Neuron (in vitro differentiated cells): ENCODE measurements around the gene C12orf57.

Experiments used
- H2AFZ ChIP-seq: one replicate; pipeline ENCODE4 v1.6.1; 2013; ENCODE audit warnings: low read depth, mild to moderate bottlenecking, inconsistent platforms, low read length, moderate library complexity
- H3K27me3 ChIP-seq: one replicate; pipeline ENCODE4 v1.6.1; 2013; ENCODE audit warnings: low read length; ENCODE audit not compliant: insufficient read depth
- H3K36me3 ChIP-seq: one replicate; pipeline ENCODE4 v1.6.1; 2013; ENCODE audit warnings: low read length; ENCODE audit not compliant: insufficient read depth
- H3K4me1 ChIP-seq: one replicate; pipeline ENCODE4 v1.6.1; 2013; ENCODE audit warnings: low read length; ENCODE audit not compliant: insufficient read depth
- H3K4me3 ChIP-seq: 2 replicates; pipeline ENCODE4 v1.5.1; 2013; ENCODE audit warnings: mild to moderate bottlenecking, low read length, moderate library complexity
- H3K9me3 ChIP-seq: one replicate; pipeline ENCODE4 v1.6.1; 2013; ENCODE audit warnings: low read length

Gene C12orf57

DNA sequence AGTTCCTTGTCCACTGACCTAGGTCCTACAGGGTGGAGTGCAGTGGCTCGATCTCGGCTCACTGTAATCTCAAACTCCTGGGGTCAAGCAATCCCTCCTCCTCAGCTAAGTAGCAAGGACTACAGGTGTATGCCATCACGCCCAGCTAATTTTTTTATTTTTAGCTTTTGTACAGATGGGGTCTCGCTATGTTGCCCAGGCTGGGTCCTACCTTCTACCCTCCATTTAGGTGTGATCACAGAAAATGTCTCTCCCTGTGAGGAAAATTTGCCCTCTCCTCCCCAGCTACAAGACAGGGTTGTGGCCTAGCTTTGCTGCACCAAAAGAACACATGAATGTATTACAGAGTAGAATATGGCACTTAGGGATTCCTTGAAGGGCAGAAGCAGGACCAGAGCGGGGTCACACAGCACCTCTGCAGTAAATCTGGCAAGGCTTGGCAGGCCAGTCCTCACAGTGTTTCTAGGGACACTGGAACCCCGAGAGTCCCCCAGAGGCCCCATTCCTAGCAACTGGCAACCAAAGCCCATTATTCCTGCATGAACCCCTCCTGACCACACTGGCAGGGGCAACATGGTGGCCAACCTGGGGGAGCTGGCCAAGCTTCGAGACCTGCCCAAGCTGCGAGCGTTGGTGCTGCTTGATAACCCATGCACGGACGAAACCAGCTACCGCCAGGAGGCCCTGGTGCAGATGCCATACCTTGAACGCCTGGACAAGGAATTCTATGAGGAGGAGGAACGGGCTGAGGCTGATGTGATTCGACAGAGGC is 31.5 kb upstream of the C12orf57 start:
- H3K9me3 ChIP-seq = no peaks in the 10 kb centered on the region
- H3K36me3 ChIP-seq = no peaks in the 10 kb centered on the region
- no peak overlapping the region for H3K4me3 ChIP-seq
- H3K4me1 ChIP-seq = peaks cover 13% of the 10 kb centered on the region
- H3K27me3 ChIP-seq = no peaks in the 10 kb centered on the region
- H2AFZ ChIP-seq = no peak overlapping the region

DNA sequence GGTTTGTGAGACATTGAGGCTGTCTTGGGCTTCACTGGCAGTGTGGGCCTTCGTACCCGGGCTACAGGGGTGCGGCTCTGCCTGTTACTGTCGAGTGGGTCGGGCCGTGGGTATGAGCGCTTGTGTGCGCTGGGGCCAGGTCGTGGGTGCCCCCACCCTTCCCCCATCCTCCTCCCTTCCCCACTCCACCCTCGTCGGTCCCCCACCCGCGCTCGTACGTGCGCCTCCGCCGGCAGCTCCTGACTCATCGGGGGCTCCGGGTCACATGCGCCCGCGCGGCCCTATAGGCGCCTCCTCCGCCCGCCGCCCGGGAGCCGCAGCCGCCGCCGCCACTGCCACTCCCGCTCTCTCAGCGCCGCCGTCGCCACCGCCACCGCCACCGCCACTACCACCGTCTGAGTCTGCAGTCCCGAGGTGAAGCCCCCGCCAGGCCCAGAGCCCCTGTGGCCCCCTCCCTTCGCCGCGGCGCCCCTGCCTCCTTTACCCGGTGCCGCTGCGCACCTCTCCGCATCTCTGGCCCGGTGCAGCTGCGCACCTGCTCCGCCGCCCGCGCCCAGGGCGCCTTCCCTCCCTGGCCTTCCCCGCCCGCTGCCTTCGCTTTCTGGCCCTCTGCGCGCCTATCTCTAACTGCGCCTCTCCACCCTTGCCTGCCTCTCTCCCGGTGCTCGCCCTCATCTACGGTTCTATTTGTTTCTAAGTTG is 29.4 kb upstream of the C12orf57 start, which contains the start of gene ENO2:
ENO2 (plus strand) TSS at position 335 of the 701 bp plus-strand sequence. CDS start 1,253 bp downstream, outside the sequence.
- Histone ChIP-seq H3K4me3 (peak within 1 kb of the TSS; percentile 59), H3K27me3 (no peaks in the 10 kb centered on the region), H3K4me1 (peaks cover 13% of the 10 kb centered on the region), H3K36me3 (peaks cover 3% of the 10 kb centered on the region), H2AFZ (peak within 1 kb of the TSS; percentile 80), H3K9me3 (no peaks in the 10 kb centered on the region)

DNA sequence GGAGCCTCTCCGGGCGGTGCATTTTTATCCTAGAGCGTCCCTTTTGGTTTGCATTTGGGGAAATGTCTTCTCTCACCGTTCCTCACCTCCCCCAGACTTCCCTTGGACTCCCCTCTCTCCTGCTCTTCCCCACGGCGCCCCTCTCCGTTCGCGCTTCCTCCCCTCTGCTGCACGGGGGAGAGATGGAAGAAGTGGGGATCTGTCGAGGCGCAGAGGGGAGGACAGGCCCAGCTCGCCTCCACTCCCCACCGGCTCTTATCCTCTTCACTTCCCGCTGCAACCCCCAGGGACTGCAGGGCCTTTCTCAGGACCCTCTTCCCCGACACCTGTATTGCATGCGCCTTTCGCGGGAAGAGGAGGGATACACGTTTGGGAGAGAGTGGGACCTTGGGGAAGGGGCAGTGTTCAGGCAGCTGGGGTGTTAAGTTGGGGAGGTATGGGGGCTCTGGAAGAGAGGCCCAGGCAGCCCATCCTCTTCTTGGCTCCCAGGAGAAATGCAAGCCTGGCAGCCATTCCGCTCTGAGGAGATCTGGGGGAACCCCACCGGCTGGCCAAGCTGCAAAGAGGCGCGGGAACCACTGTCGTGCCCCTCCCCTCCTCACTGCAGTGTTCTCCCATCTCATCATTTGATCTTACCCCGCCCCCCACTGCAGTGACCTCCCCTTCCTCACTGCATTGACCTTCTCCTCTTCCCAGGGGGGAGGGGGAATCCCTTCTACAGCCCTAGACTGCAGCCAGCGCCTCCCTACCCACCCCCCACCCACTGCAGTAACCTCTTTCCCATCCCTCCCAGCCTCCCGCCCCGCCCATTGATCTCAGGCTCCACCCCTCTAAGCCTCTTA is 28.7 kb upstream of the C12orf57 start:
- H3K36me3 ChIP-seq = peaks cover 5% of the 10 kb centered on the region
- no peaks in the 10 kb centered on the region for H3K9me3 ChIP-seq
- H2AFZ ChIP-seq = peak overlapping the region; percentile 80
- H3K4me1 ChIP-seq = peaks cover 13% of the 10 kb centered on the region
- H3K27me3 ChIP-seq = no peaks in the 10 kb centered on the region
- peak overlapping the region; percentile 59 for H3K4me3 ChIP-seq

DNA sequence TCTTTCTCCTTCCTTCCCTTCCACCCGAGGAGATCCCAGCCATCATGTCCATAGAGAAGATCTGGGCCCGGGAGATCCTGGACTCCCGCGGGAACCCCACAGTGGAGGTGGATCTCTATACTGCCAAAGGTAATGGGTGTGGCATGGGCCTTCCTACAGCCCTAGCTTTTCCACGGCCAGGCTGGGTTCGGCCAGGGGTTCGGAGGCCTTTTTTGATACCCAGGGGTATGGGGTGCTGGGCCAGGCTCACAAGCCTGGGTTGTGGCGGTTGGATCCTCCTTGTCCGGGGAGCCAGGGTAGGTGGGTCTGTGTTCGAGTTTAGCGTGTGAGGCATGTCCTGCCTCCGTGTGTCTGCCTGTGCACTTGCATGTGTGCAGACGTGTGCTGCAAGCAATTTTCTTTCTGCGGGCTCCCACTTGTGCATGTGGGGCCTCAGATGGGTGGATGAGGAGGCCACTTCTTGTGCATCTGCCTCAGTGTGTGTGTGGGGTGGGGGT is 28.0 kb upstream of the C12orf57 start:
- Histone ChIP-seq H3K4me1 (peaks cover 13% of the 10 kb centered on the region), H3K4me3 (no peak overlapping the region), H3K9me3 (no peaks in the 10 kb centered on the region), H2AFZ (no peak overlapping the region), H3K36me3 (peaks cover 6% of the 10 kb centered on the region), H3K27me3 (no peaks in the 10 kb centered on the region)

DNA sequence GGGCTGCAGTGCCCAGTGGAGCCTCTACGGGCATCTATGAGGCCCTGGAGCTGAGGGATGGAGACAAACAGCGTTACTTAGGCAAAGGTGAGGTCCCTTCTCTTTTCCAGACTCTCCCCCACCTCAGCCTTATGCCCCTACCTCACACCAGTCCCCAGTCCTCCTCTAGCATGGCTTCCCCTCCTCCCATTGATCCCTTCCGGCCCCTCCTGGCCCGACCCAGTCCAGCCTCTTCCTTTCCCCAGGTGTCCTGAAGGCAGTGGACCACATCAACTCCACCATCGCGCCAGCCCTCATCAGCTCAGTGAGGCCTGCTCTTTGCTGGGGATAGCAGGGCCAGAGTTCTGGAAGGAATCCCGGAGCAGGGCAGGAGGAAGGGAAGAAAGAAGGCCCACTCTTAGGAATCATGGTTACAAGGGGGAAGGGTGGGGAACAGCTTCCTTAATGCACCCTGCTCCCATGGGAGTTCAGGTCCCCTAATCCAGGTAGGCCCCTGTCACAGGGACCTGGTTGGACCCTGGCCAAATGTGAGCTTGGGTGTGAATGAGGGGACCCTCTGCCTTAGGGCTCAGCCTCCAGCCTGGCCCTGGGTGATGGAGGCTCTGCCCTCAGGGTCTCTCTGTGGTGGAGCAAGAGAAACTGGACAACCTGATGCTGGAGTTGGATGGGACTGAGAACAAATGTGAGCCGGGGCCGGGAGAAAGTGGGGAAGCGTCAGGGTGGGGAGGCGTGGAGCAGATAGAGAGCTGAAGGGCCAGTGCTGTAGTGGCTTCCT is 27.2 kb upstream of the C12orf57 start:
- H3K4me1 ChIP-seq = peaks cover 13% of the 10 kb centered on the region
- H2AFZ ChIP-seq = no peak overlapping the region
- H3K36me3 ChIP-seq = peaks cover 10% of the 10 kb centered on the region
- no peaks in the 10 kb centered on the region for H3K9me3 ChIP-seq
- no peak overlapping the region for H3K4me3 ChIP-seq
- H3K27me3 ChIP-seq = no peaks in the 10 kb centered on the region

DNA sequence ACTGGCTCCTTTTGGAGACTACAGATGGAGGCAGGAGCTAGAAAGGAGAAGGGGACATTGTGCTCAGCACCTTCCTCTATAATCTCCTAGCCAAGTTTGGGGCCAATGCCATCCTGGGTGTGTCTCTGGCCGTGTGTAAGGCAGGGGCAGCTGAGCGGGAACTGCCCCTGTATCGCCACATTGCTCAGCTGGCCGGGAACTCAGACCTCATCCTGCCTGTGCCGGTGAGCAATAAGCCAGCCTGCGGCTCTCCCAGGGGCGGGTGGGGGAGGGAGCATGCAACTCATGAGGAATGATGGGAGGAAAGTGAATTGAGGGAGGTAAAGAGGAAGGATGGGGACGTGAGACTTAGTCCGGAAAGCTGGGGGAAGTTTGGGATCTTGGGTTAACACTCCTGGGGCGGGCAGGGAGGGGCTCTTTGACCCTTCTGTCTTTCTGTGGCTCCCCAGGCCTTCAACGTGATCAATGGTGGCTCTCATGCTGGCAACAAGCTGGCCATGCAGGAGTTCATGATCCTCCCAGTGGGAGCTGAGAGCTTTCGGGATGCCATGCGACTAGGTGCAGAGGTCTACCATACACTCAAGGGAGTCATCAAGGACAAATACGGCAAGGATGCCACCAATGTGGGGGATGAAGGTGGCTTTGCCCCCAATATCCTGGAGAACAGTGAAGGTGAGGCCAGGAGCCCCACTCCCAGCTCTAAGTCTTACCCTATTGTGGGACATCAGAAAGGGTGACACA is 26.2 kb upstream of the C12orf57 start:
- Histone ChIP-seq H3K27me3 (no peaks in the 10 kb centered on the region), H3K36me3 (peaks cover 10% of the 10 kb centered on the region), H3K9me3 (no peaks in the 10 kb centered on the region), H3K4me3 (no peak overlapping the region), H2AFZ (no peak overlapping the region), H3K4me1 (peaks cover 14% of the 10 kb centered on the region)

DNA sequence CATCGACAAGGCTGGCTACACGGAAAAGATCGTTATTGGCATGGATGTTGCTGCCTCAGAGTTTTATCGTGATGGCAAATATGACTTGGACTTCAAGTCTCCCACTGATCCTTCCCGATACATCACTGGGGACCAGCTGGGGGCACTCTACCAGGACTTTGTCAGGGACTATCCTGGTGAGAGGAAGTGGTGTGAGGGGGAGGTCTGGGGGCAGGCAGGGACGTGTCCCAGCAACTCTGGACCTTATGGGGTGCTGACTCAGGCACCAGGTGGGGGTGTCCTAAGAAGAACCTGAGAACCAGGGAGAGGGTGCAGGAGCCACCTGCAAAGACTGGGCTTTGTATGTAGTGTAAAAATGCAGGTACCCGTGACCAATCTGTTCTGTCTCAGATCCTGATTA is 24.2 kb upstream of the C12orf57 start:
- H3K4me1 ChIP-seq = peaks cover 27% of the 10 kb centered on the region
- H3K4me3 ChIP-seq = no peak overlapping the region
- no peaks in the 10 kb centered on the region for H3K9me3 ChIP-seq
- peaks cover 10% of the 10 kb centered on the region for H3K36me3 ChIP-seq
- no peak overlapping the region for H2AFZ ChIP-seq
- no peaks in the 10 kb centered on the region for H3K27me3 ChIP-seq

DNA sequence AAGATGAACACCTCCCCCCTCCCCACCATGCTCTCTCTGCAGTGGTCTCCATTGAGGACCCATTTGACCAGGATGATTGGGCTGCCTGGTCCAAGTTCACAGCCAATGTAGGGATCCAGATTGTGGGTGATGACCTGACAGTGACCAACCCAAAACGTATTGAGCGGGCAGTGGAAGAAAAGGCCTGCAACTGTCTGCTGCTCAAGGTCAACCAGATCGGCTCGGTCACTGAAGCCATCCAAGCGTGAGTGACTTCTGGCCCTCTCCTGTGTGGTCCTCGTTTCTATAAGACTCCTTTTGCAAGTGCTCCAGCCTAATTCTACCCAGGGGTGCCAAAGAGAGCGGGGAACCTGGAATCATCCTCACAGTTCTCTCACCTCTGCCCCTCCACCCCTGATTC is 22.3 kb upstream of the C12orf57 start:
- Histone ChIP-seq H3K36me3 (peaks cover 10% of the 10 kb centered on the region), H3K27me3 (no peaks in the 10 kb centered on the region), H3K4me3 (no peak overlapping the region), H3K4me1 (peaks cover 37% of the 10 kb centered on the region), H3K9me3 (no peaks in the 10 kb centered on the region), H2AFZ (no peak overlapping the region)

DNA sequence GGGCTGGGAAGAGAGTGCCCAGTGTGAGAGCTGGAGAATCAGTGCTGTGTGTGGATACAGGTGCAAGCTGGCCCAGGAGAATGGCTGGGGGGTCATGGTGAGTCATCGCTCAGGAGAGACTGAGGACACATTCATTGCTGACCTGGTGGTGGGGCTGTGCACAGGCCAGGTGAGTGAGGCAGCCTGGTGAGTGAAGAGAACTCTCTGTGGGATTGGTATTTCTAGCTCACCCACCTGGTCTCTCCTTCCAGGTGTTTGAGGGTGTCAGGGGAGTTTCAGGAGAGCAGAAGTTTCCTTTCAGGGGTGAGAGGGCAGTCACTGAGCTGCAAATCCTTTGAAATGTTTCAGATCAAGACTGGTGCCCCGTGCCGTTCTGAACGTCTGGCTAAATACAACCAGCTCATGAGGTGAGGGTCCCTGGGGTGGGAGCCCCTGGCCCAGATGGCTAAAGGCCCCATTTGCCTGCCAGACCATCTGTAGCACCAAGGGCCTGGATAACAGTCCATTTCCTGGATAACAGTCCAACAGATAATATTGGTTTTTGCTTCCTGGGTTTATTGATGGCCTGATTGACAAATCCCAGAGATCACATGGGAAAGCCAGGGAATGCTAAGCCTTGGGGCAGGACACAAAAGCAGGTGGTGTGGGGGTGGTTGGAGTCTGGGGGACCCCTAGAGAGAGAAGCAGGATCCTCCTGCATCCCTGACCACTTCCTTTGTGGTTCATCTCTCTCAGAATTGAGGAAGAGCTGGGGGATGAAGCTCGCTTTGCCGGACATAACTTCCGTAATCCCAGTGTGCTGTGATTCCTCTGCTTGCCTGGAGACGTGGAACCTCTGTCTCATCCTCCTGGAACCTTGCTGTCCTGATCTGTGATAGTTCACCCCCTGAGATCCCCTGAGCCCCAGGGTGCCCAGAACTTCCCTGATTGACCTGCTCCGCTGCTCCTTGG is 21.6 kb upstream of the C12orf57 start:
- Histone ChIP-seq H2AFZ (no peak overlapping the region), H3K4me3 (no peak overlapping the region), H3K9me3 (no peaks in the 10 kb centered on the region), H3K27me3 (no peaks in the 10 kb centered on the region), H3K36me3 (peaks cover 10% of the 10 kb centered on the region), H3K4me1 (peaks cover 45% of the 10 kb centered on the region)

DNA sequence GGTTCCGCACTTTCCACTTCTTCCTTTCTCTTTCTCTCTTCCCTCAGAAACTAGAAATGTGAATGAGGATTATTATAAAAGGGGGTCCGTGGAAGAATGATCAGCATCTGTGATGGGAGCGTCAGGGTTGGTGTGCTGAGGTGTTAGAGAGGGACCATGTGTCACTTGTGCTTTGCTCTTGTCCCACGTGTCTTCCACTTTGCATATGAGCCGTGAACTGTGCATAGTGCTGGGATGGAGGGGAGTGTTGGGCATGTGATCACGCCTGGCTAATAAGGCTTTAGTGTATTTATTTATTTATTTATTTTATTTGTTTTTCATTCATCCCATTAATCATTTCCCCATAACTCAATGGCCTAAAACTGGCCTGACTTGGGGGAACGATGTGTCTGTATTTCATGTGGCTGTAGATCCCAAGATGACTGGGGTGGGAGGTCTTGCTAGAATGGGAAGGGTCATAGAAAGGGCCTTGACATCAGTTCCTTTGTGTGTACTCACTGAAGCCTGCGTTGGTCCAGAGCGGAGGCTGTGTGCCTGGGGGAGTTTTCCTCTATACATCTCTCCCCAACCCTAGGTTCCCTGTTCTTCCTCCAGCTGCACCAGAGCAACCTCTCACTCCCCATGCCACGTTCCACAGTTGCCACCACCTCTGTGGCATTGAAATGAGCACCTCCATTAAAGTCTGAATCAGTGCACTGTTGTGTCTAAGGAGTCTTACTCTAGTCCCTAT is 20.7 kb upstream of the C12orf57 start:
- no peak overlapping the region for H3K4me3 ChIP-seq
- H3K27me3 ChIP-seq = no peaks in the 10 kb centered on the region
- H2AFZ ChIP-seq = no peak overlapping the region
- H3K9me3 ChIP-seq = no peaks in the 10 kb centered on the region
- H3K4me1 ChIP-seq = peaks cover 45% of the 10 kb centered on the region
- H3K36me3 ChIP-seq = peaks cover 10% of the 10 kb centered on the region

DNA sequence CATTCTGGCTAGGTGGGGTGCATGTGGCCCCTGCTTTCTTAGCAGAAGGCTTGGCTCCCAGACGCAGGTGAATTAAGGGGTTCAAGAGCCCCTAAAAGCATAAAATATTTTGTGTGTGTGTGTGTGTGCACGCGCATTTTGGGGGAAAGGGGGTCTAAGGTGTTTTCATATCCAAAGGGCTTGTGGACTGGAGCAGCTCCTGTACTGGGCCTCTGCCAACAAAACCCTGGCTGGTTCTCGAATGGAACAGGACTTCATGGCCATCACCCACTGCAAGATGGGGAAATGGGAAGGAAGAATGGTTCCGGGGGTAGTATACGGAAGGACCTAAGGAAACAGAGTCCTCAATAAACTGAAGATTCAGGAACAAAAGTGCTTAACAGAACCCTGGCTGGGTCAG is 20.0 kb upstream of the C12orf57 start:
- Histone ChIP-seq H3K27me3 (no peaks in the 10 kb centered on the region), H3K4me3 (no peak overlapping the region), H2AFZ (no peak overlapping the region), H3K4me1 (peaks cover 45% of the 10 kb centered on the region), H3K9me3 (no peaks in the 10 kb centered on the region), H3K36me3 (peaks cover 10% of the 10 kb centered on the region)
